ENCODE results near the gene GOLT1A.
"Not testable (repeated sequence)": the region's sequence is repeated elsewhere in the genome, so short reads cannot be mapped to it uniquely, and the experiment has no call there.

The GOLT1A gene

DNA sequence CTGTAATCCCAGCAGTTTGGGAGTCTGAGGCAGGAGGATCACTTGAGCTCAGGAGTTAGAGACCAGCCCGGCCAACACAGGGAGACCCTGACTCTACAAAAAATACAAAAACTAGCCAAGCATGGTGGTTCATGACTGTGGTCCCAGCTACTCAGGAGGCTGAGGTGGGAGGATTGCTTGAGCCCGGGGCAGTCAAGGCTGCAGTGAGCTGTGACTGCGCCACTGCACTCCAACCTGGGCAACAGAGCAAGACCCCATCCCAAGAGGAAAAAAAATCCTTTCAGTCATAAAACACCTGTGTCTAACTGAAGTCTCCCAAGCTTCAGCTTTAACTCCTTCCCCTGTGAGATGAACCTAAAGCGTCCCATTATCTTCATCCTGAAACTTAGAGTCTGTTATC lies 33.1 kb upstream of the GOLT1A start:
- DNase-seq = no peak

DNA sequence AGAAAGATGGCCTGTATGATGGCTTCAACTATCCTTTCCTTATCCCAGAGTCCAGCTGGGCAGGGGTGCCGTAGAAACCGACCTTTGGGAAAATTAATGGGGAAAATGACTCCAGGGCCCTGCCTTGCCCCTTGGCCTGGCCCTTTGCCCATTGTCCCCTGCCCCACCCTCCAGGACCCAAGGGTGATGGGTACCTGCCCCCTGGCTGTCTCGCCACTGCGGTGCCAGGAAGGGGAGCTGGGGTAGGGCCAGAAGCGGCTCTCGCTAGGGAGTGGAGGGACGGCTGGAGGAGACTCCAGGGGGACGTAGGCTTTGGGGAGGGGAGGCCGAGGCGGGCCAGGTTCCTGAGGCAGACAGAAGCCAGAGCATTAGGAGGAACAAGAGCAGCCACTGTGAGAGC lies 29.1 kb upstream of the GOLT1A start:
- no peak for DNase-seq

DNA sequence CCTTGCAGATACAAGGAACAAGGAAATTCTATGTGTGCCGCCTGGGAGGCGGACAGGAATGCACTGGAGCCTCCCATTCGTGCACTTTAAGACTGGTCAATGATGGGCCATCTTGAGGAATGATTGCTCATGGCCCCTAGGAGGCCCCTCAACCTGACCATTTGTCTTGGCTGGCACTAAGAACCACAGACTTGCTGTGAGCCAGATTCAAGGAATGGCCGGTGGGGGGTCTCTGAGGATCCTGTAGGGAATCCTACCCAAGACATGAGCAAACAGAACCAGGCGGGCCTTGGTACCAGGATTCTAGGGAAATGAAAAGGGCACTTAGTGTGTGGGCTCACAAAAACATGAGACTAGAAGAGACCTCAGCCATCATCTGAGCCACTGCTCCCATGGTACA lies 28.1 kb upstream of the GOLT1A start:
- DNase-seq = no peak

GRCh38 chr1:204241050-204241449 lies 27.3 kb upstream of the GOLT1A start:
- no peak for DNase-seq

DNA sequence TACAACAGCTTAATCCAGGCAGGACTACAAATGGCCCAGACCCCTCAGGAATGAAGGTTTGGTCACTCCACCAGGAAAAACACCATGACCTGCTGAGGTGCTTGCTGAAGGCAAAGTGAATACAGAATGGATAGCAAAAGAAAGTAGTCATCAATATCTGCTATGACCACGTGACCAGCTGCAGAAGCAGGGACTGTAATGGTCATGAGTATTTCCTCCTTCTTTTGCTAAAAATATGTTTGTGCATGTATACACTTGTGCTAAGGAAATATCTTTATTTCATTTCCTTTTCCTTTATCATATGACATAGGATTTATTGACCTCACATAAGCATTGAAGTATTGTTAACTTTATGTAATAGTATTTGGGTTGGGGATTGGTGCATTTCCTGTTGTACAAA lies 26.4 kb upstream of the GOLT1A start:
- no peak for DNase-seq

GRCh38 chr1:204239401-204239800 lies 25.6 kb upstream of the GOLT1A start:
- not testable (repeated sequence) for DNase-seq

- not testable (repeated sequence) for DNase-seq
Measured at GRCh38 chr1:204238520-204238919, 24.7 kb upstream of the GOLT1A start.

DNA sequence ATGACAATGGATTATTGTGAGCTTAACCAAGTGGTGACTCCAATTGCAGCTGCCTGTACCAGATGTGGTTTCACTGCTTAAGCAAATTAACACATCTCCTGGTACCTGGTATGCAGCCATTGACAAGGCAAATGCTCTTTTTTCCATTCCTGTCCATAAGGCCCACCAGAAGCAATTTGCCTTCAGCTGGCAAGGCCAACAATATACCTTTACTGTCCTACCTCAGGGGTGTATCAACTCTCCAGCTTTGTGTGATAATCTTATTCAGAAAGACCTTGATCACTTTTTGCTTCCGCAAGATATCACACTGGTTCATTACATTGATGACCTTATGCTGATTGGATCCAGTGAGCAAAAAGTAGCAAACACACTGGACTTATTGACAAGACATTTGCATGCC lies 23.7 kb upstream of the GOLT1A start:
- DNase-seq = not testable (repeated sequence)

DNA sequence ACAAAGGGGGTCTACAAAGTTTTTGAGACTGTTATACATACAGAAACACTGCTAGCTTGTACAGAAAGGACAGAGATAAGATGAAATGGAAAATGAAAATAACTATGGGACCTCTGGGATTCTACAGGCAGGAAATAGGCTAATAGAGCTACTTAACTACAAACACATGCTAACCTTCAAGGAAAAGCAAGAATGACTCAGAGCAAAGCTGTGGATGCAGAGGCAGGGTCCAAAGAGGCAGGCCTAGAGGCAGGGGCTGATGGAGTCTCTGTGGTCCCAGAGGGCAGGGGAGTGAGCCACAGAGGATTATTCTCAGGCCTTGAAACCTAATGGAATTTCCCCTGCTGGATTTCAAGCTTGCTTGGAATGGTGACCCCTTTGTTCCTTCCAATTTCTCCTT lies 18.7 kb upstream of the GOLT1A start:
- no peak for DNase-seq

DNA sequence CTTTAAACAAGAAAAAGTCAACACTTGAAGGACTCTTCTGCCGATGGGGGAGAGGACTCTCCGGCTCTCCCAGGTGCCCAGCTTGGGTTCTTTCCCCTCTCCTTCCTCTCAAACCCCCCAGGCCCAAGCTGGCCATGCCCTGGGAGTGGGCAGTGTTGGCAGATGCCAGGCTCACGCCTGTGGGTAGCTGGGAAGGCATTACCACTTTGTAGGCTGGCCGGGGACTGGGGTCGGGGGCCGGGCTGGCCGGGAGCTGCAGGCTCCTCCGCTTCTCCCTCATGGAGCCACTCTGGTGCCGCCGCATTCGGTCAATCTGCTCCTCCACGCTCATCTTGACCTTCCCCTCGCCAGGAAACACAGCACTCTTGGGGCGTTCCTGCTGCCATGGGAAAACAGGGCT lies 16.4 kb upstream of the GOLT1A start:
- DNase-seq = no peak

GRCh38 chr1:204228896-204229295 lies 15.1 kb upstream of the GOLT1A start:
- DNase-seq = no peak

DNA sequence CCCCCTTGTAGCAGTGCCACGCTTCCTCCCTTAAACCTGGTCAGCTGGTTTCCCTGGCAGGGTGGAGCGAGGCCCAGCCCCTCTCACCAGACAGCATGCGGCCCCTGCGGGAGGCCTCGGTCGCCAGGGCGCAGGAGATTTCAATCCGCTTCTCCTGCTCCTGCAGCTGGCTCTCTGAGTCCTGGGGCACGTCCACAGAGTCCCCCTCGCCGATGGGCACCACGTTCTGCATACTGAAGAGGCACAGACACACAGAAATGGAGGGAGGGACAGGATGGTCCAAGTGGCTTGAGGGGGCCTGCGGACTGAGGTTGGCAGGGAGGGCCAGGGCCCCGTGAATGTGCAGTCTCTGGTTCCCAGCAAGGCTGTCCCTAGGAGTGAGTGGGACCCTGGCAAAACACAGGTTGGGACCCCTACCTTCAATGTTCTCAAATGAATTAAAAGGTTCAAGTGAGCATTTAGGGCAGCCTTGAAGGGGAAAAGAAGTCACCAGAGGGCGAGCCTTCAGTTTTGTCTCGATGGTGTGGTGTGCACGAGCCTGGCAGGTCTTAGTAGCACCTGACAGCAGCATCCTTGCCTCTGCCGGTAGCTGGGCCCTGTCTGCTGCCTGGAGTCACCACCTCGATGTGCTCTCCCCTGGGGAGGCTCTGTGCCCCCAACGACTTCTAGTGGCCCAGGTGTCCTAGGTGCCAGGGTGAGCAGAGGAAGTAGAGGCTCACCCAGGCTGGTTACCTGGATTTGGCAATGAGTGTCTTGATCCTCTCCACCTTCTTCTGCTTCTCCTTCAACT lies 14.4 kb upstream of the GOLT1A start:
- no peak for DNase-seq

DNA sequence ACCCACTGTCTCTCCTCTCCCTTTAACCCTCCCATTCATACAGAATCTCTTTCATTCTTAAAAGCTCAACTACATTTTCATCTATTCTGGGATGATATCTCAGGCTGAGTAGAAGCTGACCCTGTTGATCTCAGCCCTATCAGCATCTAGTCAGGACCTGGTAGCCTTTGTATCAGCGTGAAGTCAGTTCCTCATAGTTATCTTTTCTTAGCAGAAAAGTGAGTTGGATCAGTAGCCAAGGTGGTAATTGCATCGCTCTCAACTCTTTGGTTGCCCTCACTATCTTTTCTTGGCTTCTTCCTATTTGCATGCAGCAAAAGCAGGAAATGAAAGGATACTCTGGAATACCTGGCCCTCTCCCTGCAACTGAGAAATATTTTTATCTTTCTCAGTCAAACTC lies 13.6 kb upstream of the GOLT1A start:
- DNase-seq = no peak

DNA sequence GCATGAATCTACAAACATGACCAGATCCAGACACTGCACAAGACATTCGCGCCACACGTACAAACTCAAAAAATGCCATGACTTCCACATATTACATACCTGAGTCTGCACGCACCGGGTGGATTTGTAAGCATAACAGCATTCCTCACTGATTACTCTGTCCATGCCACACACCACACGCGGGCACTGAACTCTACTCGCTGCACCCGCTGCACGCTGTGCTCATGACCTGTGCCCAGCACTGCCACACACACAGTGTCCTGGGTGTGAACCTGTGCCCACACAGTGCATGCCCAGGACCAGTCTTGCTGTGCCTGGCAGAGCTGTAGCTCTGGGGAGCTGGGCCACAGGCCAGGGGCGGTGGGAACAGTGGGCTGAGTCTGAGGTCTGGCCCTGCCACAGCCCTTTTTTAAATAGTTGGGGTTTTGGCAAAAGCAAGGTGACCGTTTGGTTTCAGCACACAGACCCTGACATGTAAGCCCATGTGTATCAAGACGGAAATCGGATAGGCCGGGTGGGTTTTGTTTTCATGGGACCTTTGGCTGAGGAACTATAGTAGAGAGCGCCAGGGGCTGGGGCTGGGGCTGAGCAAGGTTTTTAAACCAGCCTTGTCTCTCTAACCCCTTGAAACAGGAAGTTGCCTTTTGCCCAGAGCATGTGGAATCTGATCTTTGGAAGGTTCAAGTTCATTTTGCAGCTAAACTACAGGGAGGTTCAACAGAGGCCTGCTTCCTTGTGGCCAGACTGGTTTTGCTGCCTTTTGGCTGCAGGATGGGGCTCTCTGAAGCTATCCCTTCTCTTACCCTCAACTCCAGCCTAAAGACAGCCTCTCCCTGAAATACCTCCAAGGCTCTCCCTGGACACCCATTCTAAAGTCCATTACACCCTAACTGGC lies 12.3 kb upstream of the GOLT1A start:
- no peak for DNase-seq

GRCh38 chr1:204224655-204225054 lies 10.9 kb upstream of the GOLT1A start:
- no peak for DNase-seq

DNA sequence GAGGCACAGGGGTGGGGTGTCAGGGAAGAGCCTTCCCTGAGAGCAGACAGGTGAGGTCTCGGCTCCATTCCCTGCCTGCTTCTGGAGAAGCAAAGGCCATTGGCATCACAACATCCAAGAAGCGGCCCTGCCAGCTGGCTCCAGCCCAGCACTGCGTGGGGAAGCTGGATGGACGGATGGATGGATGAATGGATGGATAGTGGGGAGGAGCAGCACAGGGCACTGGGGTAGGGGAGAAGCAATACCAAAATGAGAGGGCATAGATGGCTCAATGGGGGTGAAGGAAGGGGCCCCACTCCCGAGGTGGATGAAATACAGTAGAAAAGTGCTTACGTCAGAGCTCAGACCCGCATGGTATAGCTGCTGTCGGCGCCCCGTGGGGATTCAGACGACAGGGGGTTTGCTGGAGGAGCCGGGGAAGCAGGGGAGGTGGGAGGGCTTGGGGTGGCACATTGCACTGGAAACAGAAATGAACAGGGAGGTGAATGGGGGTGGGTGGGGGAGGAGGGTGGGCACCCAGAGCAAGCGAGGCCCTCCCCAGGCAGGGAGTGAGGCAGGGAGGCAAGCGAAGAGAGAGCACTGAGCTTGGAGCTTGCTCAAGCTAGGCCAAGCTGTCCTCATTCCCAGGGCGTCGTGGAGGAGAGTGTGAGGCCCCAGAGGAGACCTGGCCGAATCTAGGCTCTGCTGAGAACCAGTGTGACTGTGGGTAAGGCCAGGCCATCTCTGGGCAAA lies 9.5 kb upstream of the GOLT1A start:
- no peak for DNase-seq

DNA sequence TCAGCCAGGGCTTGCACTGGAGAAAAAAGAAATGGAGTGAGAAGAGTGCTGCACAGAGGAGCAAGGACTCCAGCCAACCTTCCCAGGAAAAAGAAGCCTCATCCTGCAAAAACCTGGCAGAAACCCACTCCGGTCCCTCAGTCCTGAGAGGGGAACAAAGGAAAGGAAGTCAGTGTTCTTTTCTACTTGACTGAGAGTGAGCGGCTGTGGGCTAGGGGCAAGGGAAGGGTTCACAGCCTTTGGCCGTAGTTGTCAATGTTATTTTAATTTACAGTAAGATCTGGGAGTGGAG lies 8.9 kb upstream of the GOLT1A start:
- no peak for DNase-seq

DNA sequence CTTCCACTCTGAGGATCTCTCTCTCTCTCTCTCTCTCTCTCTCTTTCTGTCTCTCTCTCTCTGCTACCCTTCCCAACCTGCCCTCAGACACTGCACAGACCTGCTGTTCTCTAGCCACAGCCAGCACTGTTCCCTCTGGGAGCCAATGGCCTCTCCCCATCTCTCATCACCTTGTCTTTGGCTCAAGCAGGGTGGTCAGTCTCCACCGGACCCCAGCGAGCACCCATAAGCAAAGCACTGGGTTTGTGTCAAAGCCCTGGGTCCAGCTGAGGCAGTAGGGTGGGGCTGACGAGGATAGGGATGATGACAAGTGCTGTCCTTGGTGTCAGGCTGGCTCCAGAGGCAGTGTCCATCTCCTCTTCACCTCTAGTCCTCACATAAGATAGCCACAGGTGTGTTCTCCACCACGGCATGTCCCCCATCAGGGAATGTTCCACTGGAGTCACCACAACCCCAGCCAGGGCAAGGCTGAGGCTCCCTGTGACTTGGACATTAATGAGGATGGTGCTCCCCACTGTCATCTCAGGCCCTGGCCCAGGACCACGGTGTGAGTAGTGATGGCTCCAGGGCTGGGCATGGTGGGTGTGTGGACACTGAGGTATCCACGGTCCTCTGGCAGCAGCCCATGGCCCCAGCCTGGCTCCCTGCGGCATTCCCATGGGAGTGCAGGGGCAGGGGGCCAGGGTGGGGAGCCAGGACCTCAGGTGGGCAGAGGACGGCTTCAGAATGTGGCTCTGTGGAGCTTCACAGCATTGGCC lies 8.4 kb upstream of the GOLT1A start:
- no peak for DNase-seq

DNA sequence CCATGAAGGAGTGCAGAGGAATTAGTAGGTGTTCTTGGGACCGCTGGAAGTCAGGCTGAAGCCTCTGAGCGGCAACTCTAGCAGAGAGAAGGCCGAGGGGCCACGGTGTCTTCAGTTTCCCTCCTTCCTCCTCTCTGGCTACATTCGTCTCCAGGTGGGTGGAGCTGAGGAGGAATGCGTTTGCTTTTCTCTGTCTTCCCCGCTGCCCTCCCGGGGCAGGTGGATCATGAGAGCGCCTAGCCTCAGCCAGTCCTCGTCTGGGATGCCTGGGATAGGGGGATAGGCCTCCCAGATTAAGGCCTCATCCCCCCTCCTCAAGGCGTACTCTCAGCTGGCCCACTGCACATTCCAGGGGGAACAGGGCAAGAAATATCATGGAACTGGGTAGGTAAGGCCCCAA lies 7.5 kb upstream of the GOLT1A start:
- DNase-seq = no peak

- no peak for DNase-seq
Measured at GRCh38 chr1:204219971-204220616, 6.3 kb upstream of the GOLT1A start.

DNA sequence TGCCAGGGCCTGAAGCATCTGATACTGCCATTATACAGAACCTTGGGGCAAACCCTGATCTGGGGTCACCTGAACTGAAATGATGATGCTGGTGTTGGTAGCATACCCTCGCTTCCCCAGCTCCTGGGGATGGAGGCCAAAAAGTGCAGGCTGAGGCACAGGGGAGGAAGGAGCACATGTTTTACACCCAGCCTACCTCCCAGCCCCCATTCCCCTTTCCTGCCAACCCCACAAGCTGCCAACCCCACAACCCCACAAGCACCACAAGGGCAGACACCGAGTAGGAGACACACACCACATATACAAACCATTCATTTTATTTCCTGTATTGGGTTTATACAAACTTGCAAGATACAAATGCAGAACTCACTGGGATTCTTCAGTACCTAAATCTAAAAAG lies 4.8 kb upstream of the GOLT1A start:
- no peak for DNase-seq

DNA sequence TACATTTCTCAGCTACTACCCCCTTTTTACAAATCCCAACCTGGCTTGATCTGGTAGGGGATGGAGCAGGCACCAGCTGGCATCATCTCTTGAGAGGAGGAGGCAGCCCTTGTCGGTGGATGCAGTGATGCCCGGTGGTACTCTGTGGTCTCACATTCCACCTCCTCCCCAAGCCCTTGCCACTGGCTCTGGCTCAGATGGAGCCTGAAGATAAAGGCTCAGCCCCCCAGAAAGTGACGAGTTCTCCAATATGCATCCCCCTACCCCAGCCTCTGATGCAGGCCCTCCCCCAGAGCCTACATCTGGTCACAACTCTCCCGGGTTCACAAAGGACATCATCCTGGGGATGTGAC lies 3.8 kb upstream of the GOLT1A start:
- DNase-seq = no peak
